ENCODE results near the gene EIF4E3.

Gene EIF4E3

GRCh38 chr3:71662568-71662967 is 62.6 kb downstream of the EIF4E3 start:
- Histone ChIP-seq H3K4me3 (ENCODE audit: low read depth, low read length) (no peak overlapping the region), H3K36me3 (no peaks in the 10 kb centered on the region), H3K27me3 (ENCODE audit: insufficient read depth, low read depth, severe bottlenecking) (no peaks in the 10 kb centered on the region), H3K27ac (no peak overlapping the region), H3K9me3 (ENCODE audit: severe bottlenecking) (no peaks in the 10 kb centered on the region)
- TF ChIP-seq CTCF (IDR thresholded peaks at IDR 0.05; ENCODE audit: low read depth, low read length) = no peak
- DNase-seq = no peak

DNA sequence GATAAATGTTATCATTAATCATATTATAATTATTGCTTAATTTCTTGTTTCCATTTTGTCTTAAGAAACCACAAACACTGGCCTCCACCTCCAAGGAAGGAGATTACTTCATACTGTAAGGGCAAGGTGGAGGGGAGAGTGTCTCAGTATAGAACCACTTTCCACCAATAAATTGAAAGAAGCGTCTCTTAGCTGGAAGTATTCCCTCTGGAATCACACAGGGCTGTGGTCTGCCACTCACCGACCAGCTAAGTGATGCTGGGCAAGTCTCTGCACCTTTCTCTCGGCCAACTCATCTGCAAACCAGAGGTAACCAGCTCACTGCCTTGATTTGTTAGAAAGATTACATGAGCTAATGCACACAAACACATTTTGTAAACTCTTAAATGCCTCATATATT is 63.1 kb downstream of the EIF4E3 start:
- no peak for DNase-seq
- no peaks in the 10 kb centered on the region for H3K27me3 ChIP-seq (ENCODE audit: insufficient read depth, low read depth, severe bottlenecking)
- H3K36me3 ChIP-seq = no peaks in the 10 kb centered on the region
- H3K4me3 ChIP-seq (ENCODE audit: low read depth, low read length) = no peak overlapping the region
- H3K9me3 ChIP-seq (ENCODE audit: severe bottlenecking) = no peaks in the 10 kb centered on the region
- no peak for TF ChIP-seq CTCF (IDR thresholded peaks at IDR 0.05; ENCODE audit: low read depth, low read length)
- no peak overlapping the region for H3K27ac ChIP-seq

DNA sequence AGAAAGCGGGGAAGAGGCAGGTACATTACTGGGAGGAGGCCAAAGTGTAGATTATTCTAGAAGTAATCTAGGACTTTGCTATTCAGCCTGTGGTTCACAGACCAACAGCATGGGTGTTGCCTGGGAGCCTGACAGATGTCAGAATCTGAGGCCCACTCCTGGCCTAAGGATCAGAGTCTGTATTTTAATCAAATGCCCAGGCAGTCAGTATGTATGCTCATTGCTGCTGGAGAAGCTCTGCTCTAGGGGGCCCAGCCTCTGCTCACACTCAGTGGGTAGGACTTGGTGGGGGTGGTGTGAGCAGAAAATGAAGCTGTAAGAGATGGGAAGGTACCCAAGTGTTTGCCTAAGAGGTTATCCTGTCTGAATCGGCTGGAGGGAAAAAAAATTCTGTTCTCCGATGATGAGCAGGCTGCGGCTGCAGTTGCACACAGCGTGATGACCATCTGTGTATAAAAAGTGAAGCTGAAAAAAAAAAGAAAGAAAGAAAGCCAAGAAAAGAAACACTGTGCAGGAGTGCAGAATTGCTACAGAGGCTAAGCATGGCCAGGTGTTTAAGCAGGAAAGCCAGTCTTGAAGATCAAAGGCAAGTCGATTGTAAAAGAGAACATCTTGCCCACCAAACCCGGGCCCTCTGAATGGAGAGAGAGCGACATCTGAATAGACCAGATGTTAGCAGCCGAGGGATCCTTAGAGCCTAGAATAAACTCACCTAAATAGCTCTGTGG is 65.2 kb downstream of the EIF4E3 start:
- H3K36me3 ChIP-seq = no peaks in the 10 kb centered on the region
- no peaks in the 10 kb centered on the region for H3K27me3 ChIP-seq (ENCODE audit: insufficient read depth, low read depth, severe bottlenecking)
- DNase-seq = no peak
- no peak for TF ChIP-seq CTCF (IDR thresholded peaks at IDR 0.05; ENCODE audit: low read depth, low read length)
- no peaks in the 10 kb centered on the region for H3K9me3 ChIP-seq (ENCODE audit: severe bottlenecking)
- H3K27ac ChIP-seq = no peak overlapping the region
- no peak overlapping the region for H3K4me3 ChIP-seq (ENCODE audit: low read depth, low read length)

- no peak overlapping the region for H3K27ac ChIP-seq
- no peak for DNase-seq
Measured at GRCh38 chr3:71657831-71658530, 67.2 kb downstream of the EIF4E3 start.

DNA sequence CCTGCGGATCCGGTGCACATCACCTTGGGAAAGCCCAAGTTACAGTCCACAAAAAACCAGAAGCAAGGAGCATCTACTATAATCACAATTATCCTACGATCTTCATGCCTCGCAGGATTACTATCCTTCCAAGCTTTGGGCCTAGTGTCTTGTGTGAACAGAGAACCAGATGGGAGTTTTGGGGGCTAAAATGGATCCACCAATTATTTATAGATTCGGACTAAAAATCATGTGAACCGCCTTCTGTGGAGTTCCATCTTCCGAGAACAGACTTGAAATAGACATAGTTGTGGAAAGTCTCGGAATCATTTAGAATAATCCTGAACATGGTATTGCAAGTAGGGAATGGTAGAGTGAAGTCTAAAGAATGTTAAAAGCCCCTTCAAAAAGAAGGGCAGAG is 70.1 kb downstream of the EIF4E3 start:
- no peak overlapping the region for H3K4me3 ChIP-seq (ENCODE audit: low read depth, low read length)
- no peaks in the 10 kb centered on the region for H3K36me3 ChIP-seq
- TF ChIP-seq CTCF (IDR thresholded peaks at IDR 0.05; ENCODE audit: low read depth, low read length) = no peak
- no peak for DNase-seq
- no peaks in the 10 kb centered on the region for H3K9me3 ChIP-seq (ENCODE audit: severe bottlenecking)
- H3K27ac ChIP-seq = no peak overlapping the region
- H3K27me3 ChIP-seq (ENCODE audit: insufficient read depth, low read depth, severe bottlenecking) = no peaks in the 10 kb centered on the region

More at GRCh38 chr3:71657831-71658530, 67.2 kb downstream of the EIF4E3 start:
- Histone ChIP-seq H3K36me3 (no peaks in the 10 kb centered on the region), H3K4me3 (ENCODE audit: low read depth, low read length) (no peak overlapping the region), H3K9me3 (ENCODE audit: severe bottlenecking) (no peaks in the 10 kb centered on the region), H3K27me3 (ENCODE audit: insufficient read depth, low read depth, severe bottlenecking) (no peaks in the 10 kb centered on the region)
- TF ChIP-seq CTCF (IDR thresholded peaks at IDR 0.05; ENCODE audit: low read depth, low read length) = no peak

Measured in WERI-Rb-1 (cell line).